EL (cell line): ENCODE results near the gene TM4SF1.
"Not testable (repeated sequence)": the region's sequence is repeated elsewhere in the genome, so short reads cannot be mapped to it uniquely, and the experiment has no call there.

Source experiments
- DNase-seq: peaks from one replicate; pipeline ENCODE4 v3.0.0-alpha.2; 2016

Gene TM4SF1

DNA sequence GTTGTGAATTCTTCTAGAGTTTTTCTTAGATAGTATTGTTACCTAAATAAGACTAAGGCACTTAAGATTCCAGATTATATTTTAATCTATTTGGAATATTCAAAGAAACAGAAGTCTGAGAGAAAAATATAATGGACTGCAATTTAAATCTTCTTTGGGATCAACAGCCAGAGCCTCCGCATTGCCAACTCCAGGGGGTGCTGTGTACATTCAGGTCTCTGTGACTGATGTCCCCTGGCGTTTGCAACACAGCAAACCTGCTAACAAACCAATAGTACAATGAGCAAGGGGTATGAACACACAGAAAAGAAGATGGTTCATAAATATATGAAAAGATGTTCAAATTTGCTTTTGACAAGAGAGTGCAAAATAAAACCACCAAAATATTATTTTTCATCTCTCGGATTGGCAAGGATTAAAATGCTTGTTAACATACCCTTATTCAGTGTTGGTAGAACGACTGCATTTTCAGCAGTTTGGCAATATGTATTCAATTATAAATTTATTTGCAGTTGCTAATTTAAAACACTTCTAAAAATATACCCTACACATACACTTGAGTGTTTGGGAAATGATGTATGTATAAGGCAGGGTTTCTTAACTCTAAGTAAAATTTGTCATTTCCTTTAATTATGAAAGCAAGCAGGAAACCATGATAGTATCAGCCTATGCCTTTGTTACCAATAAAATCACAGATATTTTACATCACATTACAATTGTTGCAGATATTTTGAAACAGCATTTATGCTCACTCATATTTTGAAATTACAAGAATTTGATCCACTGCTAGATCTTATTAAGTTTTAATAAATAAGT lies 16.1 kb upstream of the TM4SF1 start:
- peak; percentile 75 for DNase-seq

DNA sequence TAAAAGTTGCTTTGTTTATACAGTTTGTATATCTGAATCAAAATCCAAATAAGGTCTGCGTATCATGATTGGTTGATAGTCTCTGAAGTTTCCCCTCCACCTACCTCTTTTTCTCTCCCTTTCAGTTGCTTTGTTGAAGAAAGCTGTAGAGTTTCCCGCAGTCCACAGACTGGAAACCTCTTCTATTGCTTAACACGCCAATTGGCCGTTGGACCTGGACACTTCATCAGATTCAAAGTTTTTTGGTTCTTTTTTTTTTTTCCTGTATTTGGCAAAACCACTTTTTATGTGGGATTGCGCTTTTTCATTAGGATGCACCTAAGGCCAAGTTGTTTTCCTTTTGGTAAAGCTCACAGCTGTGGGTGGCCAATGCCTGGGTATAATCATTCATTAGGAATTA lies 14.5 kb upstream of the TM4SF1 start:
- DNase-seq, result no peak

DNA sequence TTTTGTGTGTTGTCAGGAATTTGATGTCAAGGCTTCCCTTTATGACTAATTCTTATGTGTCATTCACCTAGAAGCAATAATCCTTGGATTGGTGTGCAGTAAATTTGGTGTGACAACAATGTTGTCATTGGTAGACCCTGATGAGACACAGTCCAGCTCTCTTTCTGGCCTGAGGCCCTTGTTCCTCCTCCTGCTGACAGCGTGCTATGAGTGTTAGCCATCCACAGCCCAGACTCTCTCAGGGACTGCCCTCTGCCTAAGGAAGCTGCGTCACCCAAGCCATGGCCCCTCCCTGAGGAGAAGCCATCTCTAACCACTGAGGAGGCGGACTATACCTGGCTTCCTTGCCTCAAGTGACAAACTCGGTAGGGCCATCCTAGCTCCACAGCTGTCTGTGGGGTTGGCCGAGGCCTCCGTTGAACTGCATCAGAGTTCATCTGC lies 13.3 kb upstream of the TM4SF1 start:
- DNase-seq, result peak; percentile 63

DNA sequence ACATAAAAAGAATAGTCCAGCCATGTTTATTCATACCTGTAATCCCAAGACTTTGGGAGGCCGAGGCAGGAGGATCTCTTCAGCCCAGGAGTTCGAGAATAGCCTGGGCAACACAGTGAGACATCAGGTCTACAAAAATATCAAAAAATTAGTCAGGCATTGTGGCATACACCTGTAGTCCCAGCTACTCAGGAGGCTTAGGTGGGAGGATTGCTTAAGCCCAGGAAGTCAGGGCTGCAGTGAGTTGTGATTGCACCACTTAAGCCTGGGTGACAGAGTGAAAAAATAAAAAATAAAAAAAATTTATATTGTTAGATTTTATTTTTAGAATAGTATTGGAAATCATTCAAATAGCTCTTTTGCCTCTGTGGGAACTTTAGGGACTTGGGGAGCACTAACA lies 12.8 kb upstream of the TM4SF1 start:
- no peak for DNase-seq

DNA sequence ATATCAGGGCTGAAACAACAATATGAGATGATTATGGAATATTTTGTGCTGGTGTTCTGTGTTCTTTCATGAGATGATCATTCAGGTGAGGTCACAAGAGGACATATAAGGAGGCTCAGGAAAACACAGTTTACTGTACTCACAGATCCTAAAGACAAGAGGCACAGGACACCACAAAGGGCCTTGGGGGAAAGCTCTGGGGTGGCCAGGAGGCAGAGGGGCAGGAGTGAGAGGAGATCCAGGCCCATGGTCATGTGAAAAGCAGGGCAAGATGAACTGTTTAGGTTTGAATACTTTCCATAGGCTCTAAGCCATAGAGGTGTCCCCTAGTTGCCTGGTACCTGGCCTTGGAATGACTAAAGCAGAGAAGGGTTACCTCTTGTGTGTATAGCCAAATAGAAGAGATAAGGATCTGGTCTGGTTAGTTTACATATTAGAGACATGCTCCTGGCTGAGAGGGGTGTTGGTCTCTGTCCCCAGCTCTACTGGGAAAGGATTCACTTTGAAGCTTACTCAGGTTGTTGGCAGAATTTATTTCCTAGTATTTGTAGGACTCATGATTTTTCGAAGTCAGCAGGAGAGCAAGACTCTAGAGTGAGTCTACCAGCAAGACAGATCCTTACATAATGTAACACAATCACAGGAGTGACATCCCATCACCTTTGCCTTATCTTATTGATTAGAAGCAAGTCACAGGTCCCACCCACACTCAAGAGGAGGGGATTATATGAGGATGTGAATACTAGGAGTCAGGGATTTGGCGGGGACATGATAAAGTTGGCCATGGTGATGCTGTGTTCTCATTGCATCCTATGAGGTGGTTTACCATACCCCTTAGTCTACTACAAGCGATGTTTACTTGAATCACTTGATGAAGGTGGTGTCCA lies 11.3 kb upstream of the TM4SF1 start:
- no peak for DNase-seq

DNA sequence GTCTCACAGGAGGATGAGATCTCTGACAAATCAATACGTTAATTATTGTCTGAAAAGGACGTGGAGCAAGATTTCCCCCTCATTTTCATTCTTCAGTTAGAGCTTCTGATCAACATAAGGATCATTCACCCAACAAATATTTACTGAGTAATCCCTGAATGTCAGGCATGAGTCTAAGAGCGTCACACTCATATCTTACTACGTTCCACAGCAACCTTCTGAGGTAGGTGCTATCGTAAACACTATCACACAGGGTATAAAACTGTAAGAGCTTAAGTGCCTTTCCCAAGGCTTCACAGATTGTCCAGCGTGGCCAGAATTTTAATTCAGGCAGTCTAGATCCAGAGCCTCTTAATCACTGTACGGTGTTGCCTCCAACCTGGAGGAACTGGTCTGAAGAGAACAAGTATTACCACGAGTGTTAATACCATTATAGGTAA lies 10.6 kb upstream of the TM4SF1 start:
- DNase-seq, result peak; percentile 90

DNA sequence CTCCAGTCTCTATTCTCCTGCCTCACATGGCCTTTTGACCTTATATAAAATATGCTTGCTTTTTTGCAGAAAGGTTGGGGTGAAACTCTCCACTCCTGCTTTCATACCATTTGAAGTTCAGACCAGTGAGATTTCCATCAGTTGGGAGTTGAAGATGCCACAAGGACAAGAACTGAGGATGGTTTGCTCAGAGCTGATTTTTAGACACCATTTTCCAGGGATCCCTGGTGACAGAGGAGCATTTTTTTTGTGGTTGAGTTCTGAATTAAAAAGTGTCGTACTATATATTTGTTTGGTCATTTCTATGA lies 8.8 kb upstream of the TM4SF1 start:
- DNase-seq, result no peak

DNA sequence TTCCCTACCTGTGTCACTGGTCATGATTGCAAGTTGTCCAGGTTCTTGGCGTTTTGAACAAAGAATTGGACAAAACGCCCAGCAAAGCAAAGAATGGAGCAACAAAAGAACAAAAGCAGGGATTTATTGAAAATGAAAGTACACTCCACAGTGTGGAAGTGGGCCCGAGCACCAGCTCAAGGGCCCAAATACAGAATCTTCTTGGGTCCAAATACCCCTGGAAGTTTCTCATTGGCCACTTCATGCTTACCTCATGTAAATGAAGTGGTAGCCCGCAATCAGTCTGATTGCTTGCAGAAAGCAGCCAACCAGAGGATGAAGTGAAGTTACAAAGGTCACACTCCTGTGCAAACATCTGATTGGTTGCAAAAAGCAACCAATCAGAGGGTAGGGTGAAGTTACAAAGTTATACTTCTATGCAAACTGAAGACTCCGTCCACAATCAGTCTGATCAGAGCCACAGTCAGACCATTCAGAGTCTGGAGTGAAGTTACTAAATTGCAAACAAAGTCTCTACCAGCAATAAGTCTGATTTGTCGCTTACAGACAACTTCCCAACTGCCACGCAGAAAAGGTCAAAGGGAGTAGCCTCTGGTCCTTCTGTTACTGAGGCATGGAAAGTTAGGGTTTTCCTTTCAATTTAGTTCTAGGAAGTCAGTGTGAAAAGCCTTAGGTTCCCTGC lies 8.3 kb upstream of the TM4SF1 start:
- no peak for DNase-seq

DNA sequence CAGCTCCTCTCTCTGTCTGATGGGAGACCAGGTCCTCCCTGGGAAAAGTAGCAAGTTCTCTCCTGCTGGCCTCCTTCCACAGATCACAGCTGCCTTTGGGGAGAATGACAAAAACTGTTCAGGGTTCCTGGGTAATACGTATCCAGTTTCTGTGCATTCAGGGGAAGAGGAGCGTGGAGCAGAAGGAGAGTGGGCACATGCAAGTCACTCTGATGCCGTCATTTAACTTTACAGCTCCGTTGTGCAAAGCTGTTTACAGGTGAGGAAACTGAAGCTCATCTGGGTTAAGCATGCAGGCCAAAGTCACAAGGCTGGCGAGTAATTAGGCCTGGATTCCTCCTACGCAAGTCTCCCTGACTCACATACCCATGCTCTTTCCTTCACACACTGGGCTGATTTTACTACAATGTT lies 7.5 kb upstream of the TM4SF1 start:
- peak; percentile 68 for DNase-seq

DNA sequence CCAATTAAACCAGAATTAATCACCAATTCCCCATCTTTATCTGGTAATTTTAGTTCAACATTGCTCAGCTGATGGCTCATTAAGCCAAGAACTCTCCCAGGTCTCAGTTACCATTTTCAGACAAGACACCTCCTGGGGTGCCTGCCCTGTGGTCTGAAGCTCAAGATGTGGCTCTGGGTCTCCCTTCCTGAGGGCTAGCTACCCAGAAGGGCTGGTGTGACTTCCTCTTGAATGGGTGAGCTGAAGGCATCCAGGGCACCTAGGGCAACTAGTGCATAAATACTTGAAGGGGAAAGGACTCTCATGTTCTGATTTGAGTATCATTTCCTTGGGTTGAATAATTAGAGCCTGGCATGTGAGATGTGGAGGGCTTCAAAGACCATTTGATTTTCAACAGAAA lies 6.7 kb upstream of the TM4SF1 start:
- DNase-seq, result no peak

DNA sequence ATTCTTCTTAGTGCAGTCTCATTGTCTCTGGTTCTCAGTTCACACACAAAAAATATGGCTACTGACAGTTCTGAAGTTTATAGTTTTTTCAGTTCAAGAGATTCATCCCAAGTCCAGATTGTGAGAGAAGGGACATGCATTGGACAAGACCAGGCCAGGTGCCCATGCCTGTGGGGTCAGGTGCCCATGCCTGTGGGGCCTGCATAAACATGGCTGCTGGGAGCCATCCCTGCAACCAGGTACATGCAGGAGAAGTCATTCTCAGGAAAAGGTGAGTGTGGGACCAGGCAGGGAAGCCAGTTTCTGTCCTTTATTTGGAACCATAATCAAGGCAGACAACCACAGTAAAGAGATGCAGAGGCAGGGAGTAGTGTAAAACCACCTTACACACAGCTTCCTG lies 6.3 kb upstream of the TM4SF1 start:
- no peak for DNase-seq

DNA sequence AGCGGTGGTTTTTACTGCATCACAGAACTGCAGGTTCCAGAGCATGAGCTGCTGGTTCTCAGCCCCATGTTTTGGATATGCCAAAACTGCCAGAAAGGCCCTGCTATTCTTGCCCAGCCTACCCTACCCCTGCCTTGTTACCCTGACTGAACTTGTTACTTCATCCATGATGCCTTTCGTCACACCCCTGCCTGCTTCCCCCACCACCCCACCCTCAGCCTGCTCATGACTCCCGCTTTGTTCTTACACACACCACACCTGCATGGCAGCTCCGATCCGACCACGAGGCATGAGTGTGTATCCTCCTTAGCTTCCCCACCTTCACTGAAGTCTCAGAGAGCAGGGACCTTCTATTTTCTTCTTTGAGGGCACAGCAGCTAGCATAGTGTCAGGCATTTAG lies 5.1 kb upstream of the TM4SF1 start:
- DNase-seq, result no peak

DNA sequence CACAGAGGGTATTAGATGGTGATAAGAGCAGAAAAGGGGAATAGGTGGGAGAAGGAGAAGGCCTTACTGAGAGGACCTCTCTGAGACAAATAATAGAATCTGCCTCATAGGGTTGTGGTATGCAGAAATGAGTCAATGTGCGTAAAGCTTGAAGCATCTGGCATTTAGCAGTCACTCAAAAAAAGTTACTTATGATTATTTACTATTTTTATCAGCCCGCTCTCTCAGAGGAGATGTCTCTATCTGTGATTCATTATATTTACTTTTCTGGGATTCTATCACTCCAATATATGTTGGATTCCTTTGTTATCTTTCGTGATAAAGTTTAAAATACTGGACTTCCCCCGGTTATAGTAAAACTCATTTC lies 4.6 kb upstream of the TM4SF1 start:
- DNase-seq, result peak; percentile 83

DNA sequence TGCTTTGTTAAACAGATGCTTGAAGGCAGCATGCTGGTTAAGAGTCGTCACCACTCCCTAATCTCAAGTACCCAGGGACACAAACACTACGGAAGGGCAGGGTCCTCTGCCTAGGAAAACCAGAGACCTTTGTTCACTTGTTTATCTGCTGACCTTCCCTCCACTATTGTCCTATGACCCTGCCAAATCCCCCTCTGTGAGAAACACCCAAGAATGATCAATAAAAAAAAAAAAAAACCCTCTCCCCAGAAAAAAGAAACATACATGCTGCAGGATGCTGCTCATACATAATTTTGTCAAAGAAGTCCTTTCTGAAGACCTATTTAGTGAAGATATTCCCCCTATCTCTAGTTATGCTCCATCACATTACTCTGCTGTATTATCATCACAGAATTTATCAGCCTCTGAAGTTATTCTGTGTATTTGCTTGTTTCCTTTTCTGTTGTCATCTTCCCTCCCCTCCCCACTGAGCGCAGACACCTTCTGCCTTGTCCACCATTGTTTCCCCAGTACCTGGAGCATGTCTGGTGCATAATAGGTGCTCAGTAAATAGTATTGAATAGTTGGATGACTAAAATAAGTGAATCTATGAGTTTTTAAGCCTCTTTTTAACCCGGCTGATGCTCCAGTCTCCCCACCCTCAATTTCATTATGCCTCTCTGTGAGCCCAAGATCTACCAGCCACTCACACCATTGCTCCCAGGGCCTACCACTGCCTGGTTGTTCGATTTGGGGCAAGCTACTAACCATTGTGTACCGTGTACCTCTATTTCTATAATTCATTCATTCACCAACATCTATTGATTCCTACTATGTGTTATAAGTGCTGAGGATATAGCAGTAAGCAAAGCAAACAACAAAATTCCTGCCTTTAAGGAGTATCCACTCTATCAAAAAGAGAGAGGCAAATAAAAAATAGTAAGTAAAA lies 4.0 kb upstream of the TM4SF1 start:
- DNase-seq, result no peak

DNA sequence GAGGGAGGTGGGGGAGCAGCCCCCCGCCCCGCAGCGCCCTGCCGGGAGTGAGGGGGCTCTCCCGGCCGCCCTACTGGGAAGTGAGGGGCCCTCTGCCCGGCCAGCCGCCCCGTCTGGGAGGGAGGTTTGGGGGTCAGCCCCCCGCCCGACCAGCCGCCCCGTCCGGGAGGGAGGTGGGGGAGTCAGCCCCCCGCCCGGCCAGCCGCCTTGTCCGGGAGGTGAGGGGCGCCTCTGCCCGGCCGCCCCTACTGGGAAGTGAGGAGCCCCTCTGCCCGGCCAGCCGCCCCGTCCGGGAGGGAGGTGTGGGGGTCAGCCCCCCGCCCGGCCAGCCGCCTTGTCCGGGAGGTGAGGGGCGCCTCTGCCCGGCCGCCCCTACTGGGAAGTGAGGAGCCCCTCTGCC lies 2.8 kb upstream of the TM4SF1 start:
- not testable (repeated sequence) for DNase-seq

DNA sequence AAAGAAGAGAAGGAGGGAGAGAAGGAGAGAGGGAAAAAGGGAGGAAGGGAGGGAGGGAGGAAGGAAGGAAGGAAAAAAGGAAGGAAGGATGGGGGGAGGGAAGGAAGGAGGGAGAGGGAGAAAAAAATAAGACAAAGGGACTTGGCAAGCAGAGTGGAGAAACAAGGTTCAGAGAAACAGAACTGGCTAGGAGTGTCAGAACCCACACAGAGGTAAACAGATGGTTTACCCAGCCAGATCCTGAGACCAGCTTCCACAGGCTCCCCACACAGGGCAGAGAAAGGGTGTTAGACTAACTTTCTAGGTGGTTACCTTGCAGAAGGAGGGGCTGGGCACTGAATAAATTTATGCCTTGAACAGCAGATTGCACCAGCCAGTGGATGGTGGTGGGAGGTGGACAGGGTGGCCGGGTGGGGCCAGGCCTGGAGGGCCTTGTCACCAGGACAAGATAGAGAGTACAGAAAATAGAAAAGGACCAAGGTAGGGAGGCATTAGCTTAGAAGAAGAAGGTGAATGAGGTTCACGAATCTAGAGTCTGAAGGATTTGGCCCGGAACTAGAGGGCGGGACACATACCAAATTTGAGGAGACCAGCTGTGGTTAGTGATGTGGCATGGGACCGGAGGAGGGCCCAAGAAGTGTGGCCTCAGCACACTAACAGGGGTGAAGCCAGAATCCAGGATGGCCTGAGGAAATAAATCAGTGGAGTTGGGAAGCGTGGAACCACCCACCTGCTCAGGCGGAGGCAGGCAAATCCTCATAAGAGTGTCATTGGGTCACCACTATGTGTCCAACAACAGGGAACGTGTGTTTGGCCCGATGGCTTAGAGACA lies 1.2 kb upstream of the TM4SF1 start:
- no peak for DNase-seq

DNA sequence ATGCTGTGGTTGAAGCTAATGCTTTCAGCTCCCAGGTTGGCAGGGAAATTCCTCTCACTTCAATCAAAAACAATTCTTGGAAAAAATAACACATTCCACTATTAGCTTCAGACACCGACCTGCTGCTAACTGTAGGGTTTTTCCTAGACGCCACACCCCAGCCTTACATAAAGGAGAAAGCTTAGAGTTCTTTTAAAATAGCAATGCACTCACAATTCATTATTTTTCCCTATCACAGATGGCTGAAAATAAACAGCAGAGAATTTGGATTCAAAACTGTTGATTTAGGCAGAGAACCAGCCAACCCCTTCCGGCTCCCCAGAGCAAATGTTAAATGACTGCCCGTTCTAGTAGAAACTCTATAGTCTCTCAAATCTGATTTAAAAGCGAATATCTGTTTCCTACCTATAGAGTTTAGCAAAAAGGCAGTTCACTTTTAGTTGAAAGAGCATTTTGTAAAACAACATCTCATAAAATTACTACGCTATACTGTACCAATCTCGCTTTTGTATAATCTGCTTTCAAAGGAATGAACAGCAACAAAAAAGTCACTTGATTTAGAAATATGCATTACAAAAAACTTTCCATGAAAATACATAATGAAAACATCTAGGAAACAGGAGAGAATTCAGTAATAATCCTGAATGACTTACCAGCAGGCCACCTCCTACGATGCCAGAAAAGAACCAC lies 586 bp downstream of the TM4SF1 start:
- DNase-seq, result peak; percentile 35

DNA sequence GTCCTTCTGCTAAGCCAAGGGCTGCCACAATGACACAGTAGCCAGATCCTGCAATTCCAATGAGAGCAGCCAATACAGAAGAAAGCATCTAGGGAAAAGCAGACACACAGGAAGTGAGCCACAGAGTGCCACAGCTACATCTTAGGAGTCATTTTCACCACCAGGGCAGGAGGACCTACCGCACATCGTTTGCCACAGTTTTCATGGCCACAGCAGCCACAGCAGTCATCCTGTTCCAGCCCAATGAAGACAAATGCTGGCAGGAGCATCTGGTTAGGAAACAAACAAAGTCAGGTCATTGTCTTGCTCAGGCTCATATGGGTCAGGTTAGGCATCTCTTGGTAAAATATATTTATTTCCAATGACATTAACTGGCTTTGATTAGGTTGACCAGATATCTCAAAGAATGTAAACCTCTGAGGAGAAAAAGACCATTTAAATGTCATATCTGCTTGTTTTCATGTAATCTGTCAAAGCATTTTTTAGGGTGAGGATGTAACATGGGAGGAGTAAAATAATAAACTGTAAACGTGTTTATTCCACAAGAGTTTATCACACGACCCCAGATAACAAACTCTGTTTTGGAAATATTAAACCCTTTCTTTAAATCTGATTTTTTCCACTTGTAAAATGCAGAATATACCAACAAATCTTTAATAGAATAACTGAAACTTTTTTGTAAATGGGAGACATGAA lies 1.8 kb downstream of the TM4SF1 start:
- peak; percentile 28 for DNase-seq

DNA sequence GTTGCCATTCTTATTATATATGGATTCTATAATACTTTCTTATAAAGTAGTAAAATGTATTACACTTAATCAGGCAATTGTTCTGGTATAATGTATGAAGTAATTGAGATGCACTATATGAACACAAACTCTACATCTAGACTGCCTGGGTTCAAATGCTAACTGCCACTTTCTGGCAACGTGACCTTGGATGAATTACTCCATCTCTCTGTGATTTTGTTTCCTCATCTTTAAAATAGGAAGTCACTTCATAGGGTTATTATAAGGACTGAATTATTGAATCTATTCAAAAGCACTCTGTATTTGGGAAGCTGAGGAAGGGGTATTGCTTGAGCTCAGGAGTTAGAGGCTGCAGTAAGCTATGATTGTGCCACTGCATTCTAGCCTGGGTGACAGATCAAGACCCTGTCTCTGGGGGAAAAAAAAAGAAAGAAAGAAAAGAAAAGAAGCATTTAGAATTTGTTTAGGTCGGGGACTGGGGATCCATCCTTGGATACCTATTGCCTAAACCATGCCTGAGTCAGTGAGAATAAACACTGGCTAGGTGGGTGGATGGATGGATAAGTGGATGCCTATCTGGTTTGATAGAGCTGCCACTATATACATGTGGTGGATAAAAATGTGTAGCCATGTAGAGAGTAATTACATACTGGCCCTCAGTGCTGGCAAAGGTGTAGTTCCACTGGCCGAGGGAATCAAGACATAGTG lies 2.5 kb downstream of the TM4SF1 start:
- DNase-seq, result no peak

DNA sequence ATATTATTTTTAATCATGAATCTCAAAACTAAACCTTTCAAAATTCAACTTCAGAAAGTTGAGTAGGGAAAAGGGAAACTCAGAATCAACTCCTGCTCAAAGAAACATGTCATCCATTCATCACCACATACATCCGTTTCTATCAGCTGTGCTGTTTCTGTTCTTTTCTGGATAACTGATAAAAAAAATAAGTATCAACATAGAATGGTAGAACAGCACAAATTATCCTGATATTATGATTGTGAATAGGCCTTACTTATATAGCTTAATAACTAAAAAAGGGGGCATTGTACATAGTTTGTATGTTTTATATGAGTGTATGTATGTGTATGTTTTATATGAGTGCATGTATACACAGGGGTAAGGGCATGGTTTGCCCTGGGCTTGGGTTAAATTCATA lies 3.1 kb downstream of the TM4SF1 start:
- no peak for DNase-seq
